ENCODE measurements around the gene DOK6.

Gene DOK6

DNA sequence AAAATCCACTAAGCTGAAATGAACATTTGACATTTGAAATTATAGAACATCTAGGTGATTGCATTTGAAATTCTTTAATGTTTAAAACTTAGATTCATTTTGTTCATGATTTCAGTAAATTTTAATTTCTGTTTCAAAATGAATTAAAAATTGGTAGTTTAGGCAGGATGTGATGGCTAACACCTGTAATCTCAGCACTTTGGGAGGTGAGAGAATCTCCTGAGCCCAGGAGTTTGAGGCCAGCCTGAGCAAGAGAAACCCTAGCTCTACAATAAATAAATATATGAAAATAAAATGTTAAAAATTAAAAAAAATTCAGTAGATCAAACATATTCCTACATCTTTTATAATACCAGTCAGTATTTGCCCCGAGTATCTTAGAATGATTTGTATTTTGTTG, 330.0 kb downstream of the DOK6 start:
- TF ChIP-seq, protein P1, sequence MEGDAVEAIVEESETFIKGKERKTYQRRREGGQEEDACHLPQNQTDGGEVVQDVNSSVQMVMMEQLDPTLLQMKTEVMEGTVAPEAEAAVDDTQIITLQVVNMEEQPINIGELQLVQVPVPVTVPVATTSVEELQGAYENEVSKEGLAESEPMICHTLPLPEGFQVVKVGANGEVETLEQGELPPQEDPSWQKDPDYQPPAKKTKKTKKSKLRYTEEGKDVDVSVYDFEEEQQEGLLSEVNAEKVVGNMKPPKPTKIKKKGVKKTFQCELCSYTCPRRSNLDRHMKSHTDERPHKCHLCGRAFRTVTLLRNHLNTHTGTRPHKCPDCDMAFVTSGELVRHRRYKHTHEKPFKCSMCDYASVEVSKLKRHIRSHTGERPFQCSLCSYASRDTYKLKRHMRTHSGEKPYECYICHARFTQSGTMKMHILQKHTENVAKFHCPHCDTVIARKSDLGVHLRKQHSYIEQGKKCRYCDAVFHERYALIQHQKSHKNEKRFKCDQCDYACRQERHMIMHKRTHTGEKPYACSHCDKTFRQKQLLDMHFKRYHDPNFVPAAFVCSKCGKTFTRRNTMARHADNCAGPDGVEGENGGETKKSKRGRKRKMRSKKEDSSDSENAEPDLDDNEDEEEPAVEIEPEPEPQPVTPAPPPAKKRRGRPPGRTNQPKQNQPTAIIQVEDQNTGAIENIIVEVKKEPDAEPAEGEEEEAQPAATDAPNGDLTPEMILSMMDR (conservative IDR thresholded peaks at IDR 0.05; ENCODE audit: low read depth, low read length), result no peak

GRCh38 chr18:69734536-69734935, 333.8 kb downstream of the DOK6 start:
- no peak overlapping the region for H3K4me3 ChIP-seq (ENCODE audit: low read length)
- TF ChIP-seq, protein P1 (conservative IDR thresholded peaks at IDR 0.05; ENCODE audit: low read depth, low read length), result no peak
- DNase-seq (ENCODE audit: low read depth), result no peak

More for the DNA sequence above, 330.0 kb downstream of the DOK6 start:
- no peak for DNase-seq (ENCODE audit: low read depth)
- no peak overlapping the region for H3K4me3 ChIP-seq (ENCODE audit: low read length)

DNA sequence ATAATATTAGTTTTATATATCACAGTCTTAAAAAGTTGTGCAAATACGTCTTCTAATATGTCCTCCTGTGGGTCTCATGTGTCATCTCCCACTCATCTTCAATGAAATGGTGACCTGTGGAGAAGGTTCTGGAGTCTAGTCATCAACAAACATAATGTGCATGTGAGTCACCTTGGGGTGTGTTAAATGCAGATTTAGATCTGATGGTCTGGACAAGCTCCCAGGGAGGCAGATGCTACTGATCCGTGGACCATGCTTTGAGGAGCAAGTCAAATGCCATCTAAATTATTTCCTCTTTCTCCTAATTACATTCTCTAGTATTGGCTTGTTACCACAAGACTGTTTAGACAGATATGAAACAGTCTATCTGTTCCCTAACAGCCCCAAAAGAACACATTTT, 336.0 kb downstream of the DOK6 start:
- H3K4me3 ChIP-seq (ENCODE audit: low read length), result no peak overlapping the region
- no peak for DNase-seq (ENCODE audit: low read depth)
- TF ChIP-seq, protein P1 (conservative IDR thresholded peaks at IDR 0.05; ENCODE audit: low read depth, low read length), result no peak

- TF ChIP-seq, protein P1 (conservative IDR thresholded peaks at IDR 0.05; ENCODE audit: low read depth, low read length), result no peak
- no peak overlapping the region for H3K4me3 ChIP-seq (ENCODE audit: low read length)
- no peak for DNase-seq (ENCODE audit: low read depth)
Measured at GRCh38 chr18:69737851-69738250, 337.2 kb downstream of the DOK6 start.

GRCh38 chr18:69747388-69747787, 346.7 kb downstream of the DOK6 start:
- DNase-seq (ENCODE audit: low read depth), result no peak
- no peak overlapping the region for H3K4me3 ChIP-seq (ENCODE audit: low read length)
- TF ChIP-seq, protein P1 (conservative IDR thresholded peaks at IDR 0.05; ENCODE audit: low read depth, low read length), result no peak

GRCh38 chr18:69752737-69753380, 352.2 kb downstream of the DOK6 start:
- DNase-seq (ENCODE audit: low read depth), result no peak

DNA sequence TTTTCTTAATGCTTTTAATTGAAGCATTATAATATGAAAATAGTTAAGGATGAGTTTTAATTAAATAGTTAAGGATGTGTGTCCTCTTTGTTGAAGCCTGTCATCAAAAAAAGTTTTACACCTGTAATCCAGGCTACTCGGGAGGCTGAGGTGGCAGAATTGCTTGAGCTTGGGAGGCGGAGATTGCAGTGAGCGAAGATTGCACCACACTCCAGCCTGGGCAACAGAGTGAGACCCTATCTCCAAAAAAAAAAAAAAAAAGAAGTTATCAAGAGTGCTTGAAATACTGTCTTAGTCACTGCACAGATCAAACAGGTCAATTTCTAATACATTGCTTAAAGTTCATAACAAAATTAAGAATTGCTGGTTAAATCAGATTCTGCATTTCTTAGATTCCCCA, 353.4 kb downstream of the DOK6 start:
- H3K4me3 ChIP-seq (ENCODE audit: low read length), result no peak overlapping the region
- no peak for DNase-seq (ENCODE audit: low read depth)
- TF ChIP-seq, protein P1 (conservative IDR thresholded peaks at IDR 0.05; ENCODE audit: low read depth, low read length), result no peak

More at GRCh38 chr18:69752737-69753380, 352.2 kb downstream of the DOK6 start:
- TF ChIP-seq, protein P1 (conservative IDR thresholded peaks at IDR 0.05; ENCODE audit: low read depth, low read length), result no peak
- H3K4me3 ChIP-seq (ENCODE audit: low read length), result no peak overlapping the region

Measured in retinal pigment epithelial cell (primary cell).